ENCODE measurements around the gene NFIB. TPM values are rescaled to one million over a fixed set of nuclear protein-coding genes. Genes with fewer than 3 reads are reported as not detected.

NFIB gene
- total RNA-seq, 1 experiment from 2014 or later, result 35.1 TPM

GRCh38 chr9:14340994-14341393 is 27.1 kb upstream of the NFIB start:
- POLR2A ChIA-PET (ENCODE audit: unreplicated experiment), result no interaction called here
- Histone ChIP-seq H3K4me1 (replicated peaks; ENCODE audit: insufficient read depth) (no peaks in the 10 kb centered on the region), H3K27me3 (ENCODE audit: insufficient read depth, low read depth) (no peaks in the 10 kb centered on the region), H3K36me3 (ENCODE audit: low read depth) (no peaks in the 10 kb centered on the region), H3K9me3 (ENCODE audit: insufficient read depth, low read depth) (no peaks in the 10 kb centered on the region), H3K4me2 (no peak overlapping the region), H3K4me3 (no peak overlapping the region), H3K9me2 (ENCODE audit: insufficient read depth) (no peaks in the 10 kb centered on the region), H4K20me1 (ENCODE audit: insufficient read depth) (no peaks in the 10 kb centered on the region), H2AFZ (no peak overlapping the region), H3K27ac (no peak overlapping the region), H3K79me2 (ENCODE audit: low read depth) (no peaks in the 10 kb centered on the region), H3F3A (ENCODE audit: insufficient read depth, low read depth) (no peaks in the 10 kb centered on the region)
- TF ChIP-seq CTCF (conservative IDR thresholded peaks at IDR 0.05), result no peak
- TF ChIP-seq EZH2 (IDR thresholded peaks at IDR 0.05; ENCODE audit: low read depth), result no peak
- intact Hi-C loops (cut with micrococcal nuclease; ENCODE audit: unreplicated experiment), result no loop called here
- CTCF ChIA-PET, result no interaction called here
- no TSS peak for BruUV-seq (replicated peaks)
- DNase-seq, result no peak

- BruUV-seq (replicated peaks), result no TSS peak
- H4K20me1 ChIP-seq (ENCODE audit: insufficient read depth), result no peaks in the 10 kb centered on the region
- no peaks in the 10 kb centered on the region for H3K79me2 ChIP-seq (ENCODE audit: low read depth)
- H3K9me2 ChIP-seq (ENCODE audit: insufficient read depth), result no peaks in the 10 kb centered on the region
- no peak overlapping the region for H3K4me3 ChIP-seq
- DNase-seq, result no peak
- no peaks in the 10 kb centered on the region for H3K27me3 ChIP-seq (ENCODE audit: insufficient read depth, low read depth)
- no peaks in the 10 kb centered on the region for H3F3A ChIP-seq (ENCODE audit: insufficient read depth, low read depth)
- intact Hi-C loops (cut with micrococcal nuclease; ENCODE audit: unreplicated experiment), result no loop called here
- H3K4me1 ChIP-seq (replicated peaks; ENCODE audit: insufficient read depth), result no peaks in the 10 kb centered on the region
- H3K36me3 ChIP-seq (ENCODE audit: low read depth), result no peaks in the 10 kb centered on the region
- H3K27ac ChIP-seq, result no peak overlapping the region
- TF ChIP-seq CTCF (conservative IDR thresholded peaks at IDR 0.05) (no peak), EZH2 (IDR thresholded peaks at IDR 0.05; ENCODE audit: low read depth) (no peak)
- H2AFZ ChIP-seq, result no peak overlapping the region
- no peak overlapping the region for H3K4me2 ChIP-seq
- ChIA-PET POLR2A (ENCODE audit: unreplicated experiment) (no interaction called here), CTCF (no interaction called here)
- H3K9me3 ChIP-seq (ENCODE audit: insufficient read depth, low read depth), result no peaks in the 10 kb centered on the region
These were observed 26.4 kb upstream of the NFIB start for GRCh38 chr9:14340219-14340873.

GRCh38 chr9:14339746-14340145 is 25.8 kb upstream of the NFIB start:
- Histone ChIP-seq H3K79me2 (ENCODE audit: low read depth) (no peaks in the 10 kb centered on the region), H3K27ac (no peak overlapping the region), H3K4me3 (no peak overlapping the region), H3K9me3 (ENCODE audit: insufficient read depth, low read depth) (no peaks in the 10 kb centered on the region), H3K4me2 (no peak overlapping the region), H3K36me3 (ENCODE audit: low read depth) (no peaks in the 10 kb centered on the region), H3K27me3 (ENCODE audit: insufficient read depth, low read depth) (no peaks in the 10 kb centered on the region), H4K20me1 (ENCODE audit: insufficient read depth) (no peaks in the 10 kb centered on the region), H3K4me1 (replicated peaks; ENCODE audit: insufficient read depth) (no peaks in the 10 kb centered on the region), H2AFZ (no peak overlapping the region), H3K9me2 (ENCODE audit: insufficient read depth) (no peaks in the 10 kb centered on the region), H3F3A (ENCODE audit: insufficient read depth, low read depth) (no peaks in the 10 kb centered on the region)
- POLR2A ChIA-PET (ENCODE audit: unreplicated experiment), result no interaction called here
- no TSS peak for BruUV-seq (replicated peaks)
- CTCF ChIA-PET, result no interaction called here
- no peak for DNase-seq
- intact Hi-C loops (cut with micrococcal nuclease; ENCODE audit: unreplicated experiment), result no loop called here
- no peak for TF ChIP-seq CTCF (conservative IDR thresholded peaks at IDR 0.05)
- no peak for TF ChIP-seq EZH2 (IDR thresholded peaks at IDR 0.05; ENCODE audit: low read depth)

Data from PC-9 (cell line).